ENCODE measurements around the gene KLHDC10. TPM values are rescaled to one million over a fixed set of nuclear protein-coding genes. Genes with fewer than 3 reads are reported as not detected.

The KLHDC10 gene
- total and polyA plus RNA-seq, 8 donors = 5.8 to 22.8 (median 20.9) TPM

DNA sequence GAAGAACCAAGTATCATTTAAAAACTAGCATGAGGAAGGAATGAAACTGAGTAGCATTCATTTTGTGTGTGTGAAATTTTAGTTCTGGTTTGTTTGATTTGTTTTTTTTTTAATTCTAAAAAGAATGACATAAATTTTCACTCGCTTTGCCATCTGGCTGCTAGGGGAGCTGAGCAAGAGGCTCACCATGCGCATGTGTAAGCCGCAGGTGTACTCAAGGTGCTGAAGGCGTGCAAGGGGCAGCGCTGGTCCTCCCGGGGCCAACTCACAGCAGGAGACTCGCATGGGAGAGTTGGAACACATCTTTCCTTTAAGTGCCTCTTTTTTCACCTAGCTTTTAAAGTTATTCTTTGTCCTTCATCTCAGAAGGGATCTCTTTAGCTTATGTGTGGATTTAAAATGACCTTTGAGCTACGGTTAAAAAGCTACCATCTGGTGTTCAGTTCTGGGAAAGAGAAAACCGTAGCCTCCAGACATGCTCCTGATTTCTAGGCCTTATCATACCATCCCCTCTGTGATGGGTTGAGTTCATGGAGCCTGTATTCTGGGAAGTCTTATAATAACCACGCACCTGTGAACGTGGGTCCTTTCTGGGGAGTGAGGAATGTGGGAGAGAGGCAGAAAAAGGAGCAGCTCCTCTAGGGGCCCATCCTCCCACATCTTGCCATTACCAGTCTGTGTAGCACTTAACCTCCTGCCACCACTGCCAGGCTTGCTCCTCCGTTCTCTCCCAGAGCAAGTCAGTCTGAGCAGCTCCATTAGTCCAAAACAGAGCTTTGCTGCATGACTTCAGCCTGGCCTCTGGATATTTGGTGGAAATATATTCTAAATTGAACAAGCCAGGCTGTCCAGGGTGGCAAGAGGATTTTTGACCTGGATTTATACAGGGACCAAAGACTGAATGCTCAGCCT, 61.9 kb downstream of the KLHDC10 start:
- Histone ChIP-seq H3K27ac (no peak overlapping the region), H3K27me3 (no peaks in the 10 kb centered on the region), H3K9me3 (no peaks in the 10 kb centered on the region), H3K36me3 (peaks cover 0 to 45% (median 12%) of the 10 kb centered on the region in 3 donors), H3K4me3 (no peak overlapping the region), H3K4me1 (no peaks in the 10 kb centered on the region)
- FAIRE-seq = no peak
- 92% methylated on average over 12 of the region's 12 CpGs for WGBS, 2 donors
- ATAC-seq = peak in 2 of 4 donors; percentile 30 to 53
- TF ChIP-seq, protein P1, sequence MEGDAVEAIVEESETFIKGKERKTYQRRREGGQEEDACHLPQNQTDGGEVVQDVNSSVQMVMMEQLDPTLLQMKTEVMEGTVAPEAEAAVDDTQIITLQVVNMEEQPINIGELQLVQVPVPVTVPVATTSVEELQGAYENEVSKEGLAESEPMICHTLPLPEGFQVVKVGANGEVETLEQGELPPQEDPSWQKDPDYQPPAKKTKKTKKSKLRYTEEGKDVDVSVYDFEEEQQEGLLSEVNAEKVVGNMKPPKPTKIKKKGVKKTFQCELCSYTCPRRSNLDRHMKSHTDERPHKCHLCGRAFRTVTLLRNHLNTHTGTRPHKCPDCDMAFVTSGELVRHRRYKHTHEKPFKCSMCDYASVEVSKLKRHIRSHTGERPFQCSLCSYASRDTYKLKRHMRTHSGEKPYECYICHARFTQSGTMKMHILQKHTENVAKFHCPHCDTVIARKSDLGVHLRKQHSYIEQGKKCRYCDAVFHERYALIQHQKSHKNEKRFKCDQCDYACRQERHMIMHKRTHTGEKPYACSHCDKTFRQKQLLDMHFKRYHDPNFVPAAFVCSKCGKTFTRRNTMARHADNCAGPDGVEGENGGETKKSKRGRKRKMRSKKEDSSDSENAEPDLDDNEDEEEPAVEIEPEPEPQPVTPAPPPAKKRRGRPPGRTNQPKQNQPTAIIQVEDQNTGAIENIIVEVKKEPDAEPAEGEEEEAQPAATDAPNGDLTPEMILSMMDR (IDR thresholded peaks at IDR 0.05) = no peak
- DNase-seq = no peak
- intact Hi-C loops (cut with DNase I) = no loop called here

DNA sequence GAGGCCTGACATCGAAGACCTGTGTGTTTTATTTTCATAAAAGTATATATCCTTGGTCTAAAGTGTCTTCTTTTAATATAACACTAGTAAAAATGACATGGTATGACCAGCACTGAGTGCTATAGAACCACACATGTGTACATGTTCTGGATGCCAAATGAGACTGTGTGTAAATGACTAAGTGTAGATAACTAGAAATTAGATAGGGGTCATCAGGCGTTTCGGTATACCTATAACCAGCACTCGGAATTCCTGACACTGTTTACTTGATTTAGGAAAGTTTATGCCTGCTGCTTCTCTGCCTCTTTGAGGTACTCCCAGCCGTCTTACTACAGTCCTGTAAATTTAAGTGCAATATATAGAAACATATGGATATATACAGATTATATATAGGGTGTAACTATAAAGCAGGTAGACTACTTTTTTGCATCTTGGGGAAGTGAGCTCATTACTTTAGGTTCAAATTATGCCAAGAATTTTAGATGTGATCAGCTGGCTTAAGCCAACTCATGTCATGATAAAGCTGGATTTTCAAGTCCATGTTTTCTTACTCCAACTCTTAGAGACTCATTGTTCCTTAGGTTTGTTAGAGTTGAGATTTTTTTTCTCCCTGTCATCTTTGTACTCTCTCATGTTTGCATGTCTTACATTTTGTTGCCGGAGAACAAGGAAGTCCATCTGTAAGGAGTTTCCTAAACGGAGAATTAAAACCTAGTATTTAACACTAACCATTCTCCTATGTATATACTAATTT, 62.9 kb downstream of the KLHDC10 start:
- H3K36me3 ChIP-seq = peaks cover 0 to 45% (median 12%) of the 10 kb centered on the region in 3 donors
- no peak overlapping the region for H3K27ac ChIP-seq
- H3K4me3 ChIP-seq = no peak overlapping the region
- H3K4me1 ChIP-seq = no peaks in the 10 kb centered on the region
- no peaks in the 10 kb centered on the region for H3K27me3 ChIP-seq
- WGBS, 2 donors = 86 to 89% methylated on average over 7 of the region's 7 CpGs
- TF ChIP-seq, protein P1 (IDR thresholded peaks at IDR 0.05) = no peak
- H3K9me3 ChIP-seq = no peaks in the 10 kb centered on the region
- intact Hi-C loops (cut with DNase I) = no loop called here
- DNase-seq = no peak
- no peak for ATAC-seq
- FAIRE-seq = no peak

DNA sequence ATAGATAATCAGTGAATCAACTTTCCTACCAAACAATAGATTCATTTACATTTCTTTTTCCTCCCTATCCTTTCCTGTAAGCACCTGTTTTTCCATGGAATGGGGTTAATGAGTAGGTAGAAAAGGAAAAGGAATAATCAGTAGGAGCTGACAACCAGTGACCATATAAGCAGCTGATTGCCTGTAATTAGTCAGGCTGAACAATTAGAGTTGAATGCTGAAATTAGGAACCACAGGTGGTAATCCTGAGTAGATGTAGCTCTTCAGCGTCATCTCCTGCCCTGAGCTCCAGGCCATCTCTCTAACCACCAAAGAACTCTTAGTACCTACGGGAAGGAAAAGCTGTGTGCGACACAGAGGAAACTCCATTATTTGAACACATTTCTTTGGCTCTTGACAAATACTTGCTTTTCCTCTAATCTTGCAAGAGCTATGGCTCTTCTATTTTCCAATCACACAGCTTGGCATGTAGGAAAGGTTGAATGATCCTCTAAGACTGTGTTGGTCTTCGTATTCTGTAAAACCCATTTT, 63.8 kb downstream of the KLHDC10 start:
- no peak for FAIRE-seq
- Histone ChIP-seq H3K36me3 (peaks cover 0 to 43% (median 12%) of the 10 kb centered on the region in 3 donors), H3K4me3 (no peak overlapping the region), H3K27ac (no peak overlapping the region), H3K4me1 (no peaks in the 10 kb centered on the region), H3K9me3 (no peaks in the 10 kb centered on the region), H3K27me3 (no peaks in the 10 kb centered on the region)
- ATAC-seq = no peak
- 96 to 97% methylated on average over 4 of the region's 4 CpGs for WGBS, 2 donors
- TF ChIP-seq, protein P1 (IDR thresholded peaks at IDR 0.05) = no peak
- intact Hi-C loops (cut with DNase I) = no loop called here
- DNase-seq = no peak

DNA sequence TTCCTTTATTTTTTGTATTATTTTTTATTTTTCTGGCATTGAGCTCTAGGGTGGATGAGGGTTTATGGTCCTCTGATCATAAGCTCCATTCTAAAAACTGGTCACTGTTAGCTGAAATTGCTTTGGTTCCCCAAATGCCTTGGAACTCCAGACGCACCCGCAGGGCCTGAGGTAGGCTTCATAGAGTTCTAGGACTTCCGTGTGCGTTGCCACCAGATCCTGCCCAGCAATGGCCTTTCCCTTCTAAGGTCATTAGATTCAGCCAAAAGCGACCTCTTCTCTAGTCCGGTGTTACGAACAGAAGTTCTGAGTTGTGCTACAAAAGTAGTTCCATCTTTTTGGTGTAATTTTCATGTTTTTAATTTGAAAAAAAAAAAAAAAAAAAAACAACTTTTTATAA, 64.4 kb downstream of the KLHDC10 start:
- Histone ChIP-seq H3K27ac (no peak overlapping the region), H3K27me3 (no peaks in the 10 kb centered on the region), H3K9me3 (no peaks in the 10 kb centered on the region), H3K4me1 (no peaks in the 10 kb centered on the region), H3K4me3 (no peak overlapping the region), H3K36me3 (peaks cover 0 to 37% (median 10%) of the 10 kb centered on the region in 3 donors)
- 95 to 98% methylated on average over 7 of the region's 7 CpGs for WGBS, 2 donors
- ATAC-seq (no peak), FAIRE-seq (no peak), DNase-seq (no peak)
- TF ChIP-seq, protein P1 (IDR thresholded peaks at IDR 0.05) = no peak
- intact Hi-C loops (cut with DNase I) = no loop called here
